GM12872 (cell line): ENCODE results near the gene MTG1.

Experiments used
- CTCF ChIP-seq: IDR thresholded peaks from 3 replicates; pipeline ENCODE4 v1.5.1; 2011; ENCODE audit warnings: low read depth, mild to moderate bottlenecking, low read length, moderate library complexity; ENCODE audit not compliant: insufficient read depth

MTG1 gene

DNA sequence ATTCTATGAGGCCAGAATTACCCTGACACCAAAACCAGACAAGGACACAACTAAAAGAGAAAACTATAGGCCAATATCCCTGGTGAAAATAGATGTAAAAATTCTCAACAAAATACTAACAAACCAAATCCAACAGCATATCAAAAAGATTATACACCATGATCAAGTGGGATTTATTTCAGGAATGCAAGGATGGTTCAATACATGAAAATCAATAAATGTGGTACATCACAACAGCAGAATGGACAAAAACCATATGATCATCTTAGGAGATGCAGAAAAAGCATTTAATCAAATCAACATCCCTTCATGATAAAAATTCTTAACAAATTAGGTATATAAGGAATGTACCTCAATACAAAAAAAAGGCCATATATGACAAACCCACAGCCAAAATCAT, 54.2 kb downstream of the MTG1 start:
- TF ChIP-seq CTCF, result no peak

DNA sequence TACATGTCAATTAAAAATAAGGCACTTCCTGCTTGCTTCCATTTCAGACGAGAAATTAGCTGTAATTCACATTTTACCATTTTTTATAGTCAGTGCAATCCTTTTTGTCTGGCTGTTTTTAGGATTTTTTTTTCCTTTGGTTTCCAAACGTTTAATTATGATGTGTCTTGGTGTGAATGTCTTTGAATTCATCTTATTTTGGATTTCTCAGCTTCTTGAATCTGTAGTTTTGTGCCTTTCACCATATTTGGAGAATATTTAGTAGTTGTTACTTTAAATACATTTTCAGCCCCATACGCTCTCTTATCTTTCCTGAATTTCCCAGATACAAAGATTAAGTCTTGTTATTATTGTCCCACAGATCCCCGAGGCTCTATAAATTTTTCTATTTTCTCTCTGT, 57.4 kb downstream of the MTG1 start:
- no peak for TF ChIP-seq CTCF

GRCh38 chr10:133452453-133452852, 58.5 kb downstream of the MTG1 start:
- TF ChIP-seq CTCF, result no peak

DNA sequence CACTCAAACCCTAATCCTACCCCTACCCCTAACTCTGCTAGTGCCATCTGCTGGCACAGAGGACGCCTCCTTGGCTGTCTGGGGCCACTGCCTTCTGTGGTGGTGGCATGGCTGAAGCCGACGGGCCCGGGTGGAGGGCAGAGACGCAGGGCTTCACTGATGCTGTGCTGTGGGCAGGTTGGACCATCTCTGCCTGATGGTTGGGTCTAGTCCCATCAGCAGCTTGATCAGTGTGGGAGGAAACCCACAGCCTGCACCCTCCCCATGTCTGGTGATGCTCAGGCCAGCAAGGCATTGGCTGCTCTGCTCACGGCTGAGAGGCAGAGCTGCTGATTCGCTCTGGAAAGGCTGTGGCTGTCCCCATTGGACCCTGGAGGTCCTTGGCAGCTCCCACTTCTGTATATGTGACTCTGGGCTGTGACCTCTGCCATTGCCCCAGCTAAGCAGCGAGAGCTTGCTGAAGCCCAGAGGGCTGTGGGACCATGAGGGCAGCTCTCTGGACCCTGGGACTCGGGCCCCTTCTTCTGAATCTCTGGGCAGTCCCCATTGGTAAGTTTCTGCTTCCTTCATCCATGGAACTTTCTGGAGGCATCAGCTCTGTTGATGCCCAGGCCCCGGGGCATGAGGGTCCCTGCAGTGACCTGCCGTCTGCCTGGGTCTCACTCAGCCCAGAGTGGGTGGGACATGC, 59.7 kb downstream of the MTG1 start, which contains the start of gene SCART1:
Gene SCART1 (plus strand): TSS at position 430 of the 688 bp plus-strand sequence. CDS start 53 bp downstream, at position 483.
- no peak for TF ChIP-seq CTCF

DNA sequence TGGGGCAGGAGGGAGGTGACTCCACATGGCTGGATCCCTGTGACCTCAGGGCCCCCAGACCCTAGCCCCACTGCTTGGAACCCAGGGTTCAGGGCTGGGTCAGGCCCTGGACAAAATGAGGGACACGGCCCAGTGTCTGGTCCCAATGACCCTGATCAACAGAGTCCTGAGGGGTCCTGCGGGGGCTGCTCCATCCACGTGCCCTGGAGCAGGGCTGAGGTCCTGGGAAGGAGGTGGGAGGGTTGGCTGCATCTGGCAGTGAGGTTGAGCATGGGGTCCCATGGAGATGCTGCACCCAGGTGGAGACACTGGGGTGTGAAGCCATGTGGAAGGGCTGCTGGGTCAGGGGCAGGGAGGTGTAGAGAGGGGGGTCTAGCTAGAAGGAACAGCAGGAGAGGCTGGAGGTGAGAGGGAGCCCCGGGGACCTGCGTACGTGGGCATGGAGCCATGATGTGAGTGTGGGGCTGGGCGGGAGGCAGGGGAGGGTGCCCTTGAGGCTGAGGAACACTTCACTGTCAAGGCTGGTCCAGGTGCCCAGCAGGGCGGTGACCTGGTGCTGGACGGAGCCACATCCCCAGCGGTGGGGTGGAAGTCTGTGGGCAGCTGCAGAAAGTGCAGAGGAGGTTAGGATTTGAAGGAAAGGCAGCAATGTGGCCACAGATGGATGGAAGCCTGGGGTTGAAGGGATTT, 60.4 kb downstream of the MTG1 start:
- TF ChIP-seq CTCF, result no peak

DNA sequence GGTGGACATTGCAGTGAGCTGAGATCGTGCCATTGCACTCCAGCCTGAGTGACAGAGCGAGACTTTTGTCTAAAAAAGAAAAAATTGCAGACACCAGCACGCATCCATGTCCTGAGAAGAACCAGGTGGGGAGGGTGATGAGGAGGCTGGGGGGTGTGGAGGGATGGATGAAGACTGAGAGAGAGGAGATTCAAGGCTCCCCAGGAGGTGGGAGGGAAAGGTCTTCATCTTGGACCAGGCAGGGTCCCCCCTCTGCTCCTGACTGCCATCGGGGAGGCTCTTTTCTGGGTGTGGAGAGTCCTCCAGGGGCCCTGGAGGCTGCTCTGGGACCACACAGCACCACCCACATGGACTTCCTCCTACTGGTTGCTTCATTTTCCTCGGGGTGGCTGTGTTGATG, 61.2 kb downstream of the MTG1 start:
- TF ChIP-seq CTCF, result no peak

- no peak for TF ChIP-seq CTCF
Measured at GRCh38 chr10:133455611-133456031, 61.7 kb downstream of the MTG1 start.
